Measurements from ENCODE around the gene NCKAP5.

Gene NCKAP5

DNA sequence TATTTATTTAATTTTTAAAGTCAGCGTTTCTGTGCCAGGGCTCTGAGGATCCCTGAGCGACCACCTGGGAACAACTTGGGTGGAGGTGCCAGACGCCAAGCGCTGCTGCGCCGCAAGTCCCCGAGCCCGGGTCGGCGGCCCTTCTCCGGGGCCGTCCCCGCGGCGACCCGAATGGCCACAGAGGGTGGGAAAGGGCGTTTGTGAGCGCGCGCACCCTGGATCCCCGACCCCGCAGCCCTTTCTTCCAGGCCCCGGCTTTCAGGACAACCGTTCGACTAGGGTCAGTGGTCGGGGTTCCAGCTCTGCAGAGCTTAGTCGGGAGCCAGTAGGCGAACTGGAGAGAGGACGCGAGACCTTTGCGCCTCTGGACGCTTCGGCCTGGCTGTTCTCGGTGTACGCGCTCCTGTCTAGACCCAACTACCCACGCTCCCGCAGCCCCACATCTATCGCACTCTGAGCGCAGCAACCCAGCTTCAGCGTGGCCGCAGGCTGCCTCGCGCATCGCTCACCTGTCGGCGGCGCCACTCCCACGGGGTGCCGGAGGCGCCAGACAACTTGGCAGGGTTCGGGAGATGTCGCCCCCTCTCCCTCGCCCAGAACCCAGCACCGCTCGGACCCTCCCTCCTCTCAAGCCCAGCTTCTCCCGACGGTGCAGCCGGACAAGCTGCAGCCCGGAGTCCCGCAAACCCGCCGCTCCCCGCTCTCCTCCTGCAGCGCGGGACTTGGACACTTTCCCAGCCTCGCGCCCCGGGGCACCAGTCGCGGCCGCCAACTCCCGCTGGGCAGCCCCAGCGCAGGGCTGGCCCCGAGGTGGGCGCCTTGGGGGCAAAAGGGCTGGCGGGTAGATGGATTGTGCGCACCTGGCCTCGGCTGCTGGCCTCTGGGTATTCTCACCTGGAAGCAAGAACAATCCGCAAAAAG, 899.0 kb downstream of the NCKAP5 start:
- DNase-seq (ENCODE audit: low read depth in 2 of 2) = no peak

DNA sequence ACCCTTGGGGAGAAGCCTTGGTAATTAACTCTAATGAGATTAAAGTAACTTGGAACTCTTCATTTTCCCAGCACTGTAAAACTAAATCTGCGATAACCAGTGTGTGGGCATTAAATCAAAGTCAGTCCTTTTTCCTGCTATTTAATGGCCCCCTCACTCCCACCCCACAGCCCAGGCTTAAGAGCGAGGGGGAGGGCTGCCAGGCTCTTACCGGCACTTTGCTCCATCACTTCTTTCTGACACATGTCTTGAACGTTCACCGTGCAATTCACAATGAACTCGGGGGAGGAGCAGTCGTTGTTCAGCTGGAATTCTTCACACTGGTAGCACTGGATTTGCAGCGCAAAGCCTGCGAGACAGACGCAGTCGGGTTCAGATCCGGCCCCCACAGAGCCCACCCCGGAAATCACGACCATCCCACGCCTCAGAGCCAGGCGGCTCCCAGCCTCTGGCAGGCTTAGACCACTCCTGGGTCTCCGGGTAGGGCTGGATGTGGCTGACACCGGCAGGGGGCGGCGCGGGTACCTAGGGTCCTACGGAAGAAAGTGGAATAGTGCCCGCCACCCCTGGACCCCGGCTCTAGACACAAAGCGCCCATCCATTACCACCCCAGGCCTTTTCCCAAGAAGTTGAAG, 900.0 kb downstream of the NCKAP5 start:
- no peak for DNase-seq (ENCODE audit: low read depth in 2 of 2)

DNA sequence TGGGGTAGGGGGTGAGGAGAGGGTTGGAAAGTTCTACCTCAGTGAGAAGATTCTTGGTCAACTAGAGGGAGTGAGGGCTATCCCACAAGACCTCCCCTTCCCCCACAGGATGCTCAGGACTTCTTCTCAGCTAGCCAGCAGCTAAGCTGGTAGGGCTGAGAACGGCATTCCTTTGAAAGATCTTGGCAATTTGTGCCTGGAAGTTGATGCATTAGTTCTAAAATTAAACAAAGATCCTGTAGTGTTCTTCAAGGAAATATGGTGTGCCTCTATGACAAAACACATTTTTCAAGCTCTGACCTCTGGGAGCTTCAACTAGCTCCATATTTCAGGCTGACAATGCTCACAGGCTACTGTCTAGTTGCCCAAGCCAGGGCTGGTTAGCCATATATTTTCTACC, 900.6 kb downstream of the NCKAP5 start:
- DNase-seq (ENCODE audit: low read depth in 2 of 2) = no peak

DNA sequence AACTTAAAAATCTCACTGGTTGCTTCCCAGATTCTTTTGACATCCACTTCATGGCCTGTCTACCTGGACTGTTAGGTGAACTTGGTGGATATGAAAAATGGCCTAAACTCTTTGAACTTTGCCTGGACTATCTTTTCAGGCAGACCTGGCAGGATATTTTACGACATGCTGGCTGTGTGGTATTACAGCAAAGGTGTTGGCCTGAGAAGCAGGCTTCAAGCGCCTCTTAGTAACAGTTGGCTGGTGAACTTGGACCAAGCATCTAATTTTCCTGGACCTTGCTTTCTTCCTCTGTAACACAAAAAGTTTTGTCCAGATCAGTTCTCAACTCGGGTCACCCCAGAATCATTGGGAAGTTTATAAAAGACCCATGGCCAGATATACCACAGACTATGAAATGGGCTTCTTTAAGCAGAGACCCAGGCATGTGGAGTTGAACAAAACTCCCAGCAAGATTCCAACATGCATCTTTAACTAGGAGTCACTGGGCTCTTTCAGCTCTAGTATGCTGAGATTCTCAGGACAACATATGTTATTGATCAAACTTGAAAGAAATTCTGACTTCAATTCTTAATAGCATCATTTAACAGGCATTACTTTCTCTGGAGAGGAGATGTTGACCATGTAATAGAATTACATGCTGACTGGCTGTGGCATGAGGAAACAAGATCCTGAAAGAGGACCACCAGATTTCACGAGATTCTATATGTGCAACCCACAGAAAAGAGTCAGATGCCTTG, 902.7 kb downstream of the NCKAP5 start:
- no peak for DNase-seq (ENCODE audit: low read depth in 2 of 2)

- DNase-seq (ENCODE audit: low read depth in 2 of 2) = no peak
Measured at GRCh38 chr2:132664096-132664495, 904.2 kb downstream of the NCKAP5 start.

DNA sequence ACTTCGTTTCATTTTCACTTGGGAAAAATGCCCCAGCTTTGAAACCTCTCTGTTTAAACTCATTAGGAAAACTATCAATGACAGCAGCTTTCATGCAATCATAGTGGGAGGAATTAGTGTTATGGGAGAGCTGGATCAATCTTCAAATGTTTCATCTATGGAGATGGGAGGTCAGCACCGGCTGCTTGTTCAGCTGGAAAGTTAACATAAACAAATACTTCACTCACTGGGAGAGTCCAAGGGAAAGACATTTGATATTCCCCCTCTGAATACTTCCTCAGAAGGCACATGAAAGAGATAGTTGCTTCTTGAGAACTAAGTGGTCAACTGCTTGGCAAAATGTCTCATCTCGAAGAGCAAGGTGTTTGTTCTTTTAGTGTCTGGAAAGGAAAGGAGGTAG, 905.5 kb downstream of the NCKAP5 start:
- no peak for DNase-seq (ENCODE audit: low read depth in 2 of 2)

DNA sequence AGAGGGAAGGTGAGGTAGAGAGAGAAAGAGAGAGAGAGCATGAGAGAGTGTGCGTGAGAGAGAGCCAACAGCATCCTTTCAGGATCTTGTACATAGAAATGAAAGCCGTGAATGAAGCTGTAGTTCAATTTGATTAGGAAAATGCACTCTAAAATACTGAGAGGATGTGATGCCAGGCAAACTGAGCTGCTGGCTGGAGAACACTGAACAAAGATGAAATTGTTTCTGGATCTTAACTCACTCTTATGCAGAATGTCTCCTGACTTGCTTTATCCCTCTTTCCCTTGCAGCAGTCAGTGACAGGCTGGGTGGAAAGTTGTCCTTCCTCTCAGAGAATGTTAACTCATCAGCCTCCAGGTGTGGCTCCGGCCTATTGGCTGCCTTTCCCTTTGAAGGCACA, 908.9 kb downstream of the NCKAP5 start:
- no peak for DNase-seq (ENCODE audit: low read depth in 2 of 2)

- no peak for DNase-seq (ENCODE audit: low read depth in 2 of 2)
Measured at GRCh38 chr2:132656266-132656975, 911.8 kb downstream of the NCKAP5 start.

DNA sequence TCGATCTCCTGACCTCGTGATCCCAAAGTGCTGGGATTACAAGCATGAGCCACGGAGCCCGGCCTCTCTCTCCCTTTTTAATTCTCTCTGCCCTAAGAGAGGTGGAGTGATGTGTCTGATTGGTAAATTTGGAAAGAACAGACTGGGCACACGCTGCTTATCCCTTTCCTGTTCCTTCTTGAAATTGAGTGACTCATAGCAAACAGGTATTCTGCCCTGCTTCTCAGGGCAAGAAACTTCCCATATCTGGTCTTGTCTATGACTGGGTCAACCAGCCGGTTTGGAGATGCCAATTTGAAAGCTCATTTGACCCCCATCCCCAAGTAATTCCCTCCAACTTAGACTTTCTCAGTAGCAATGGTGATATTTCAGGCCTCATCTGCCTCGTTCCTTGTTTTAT, 913.3 kb downstream of the NCKAP5 start:
- no peak for DNase-seq (ENCODE audit: low read depth in 2 of 2)

- DNase-seq (ENCODE audit: low read depth in 2 of 2) = no peak
Measured at GRCh38 chr2:132654335-132654734, 913.9 kb downstream of the NCKAP5 start.

GRCh38 chr2:132652474-132652873, 915.8 kb downstream of the NCKAP5 start:
- no peak for DNase-seq (ENCODE audit: low read depth in 2 of 2)

GRCh38 chr2:132651115-132652045, 916.9 kb downstream of the NCKAP5 start:
- no peak for DNase-seq (ENCODE audit: low read depth in 2 of 2)

GRCh38 chr2:132646540-132647108, 921.6 kb downstream of the NCKAP5 start:
- DNase-seq (ENCODE audit: low read depth in 2 of 2) = no peak

GRCh38 chr2:132645722-132646539, 922.3 kb downstream of the NCKAP5 start:
- DNase-seq (ENCODE audit: low read depth in 2 of 2) = no peak

DNA sequence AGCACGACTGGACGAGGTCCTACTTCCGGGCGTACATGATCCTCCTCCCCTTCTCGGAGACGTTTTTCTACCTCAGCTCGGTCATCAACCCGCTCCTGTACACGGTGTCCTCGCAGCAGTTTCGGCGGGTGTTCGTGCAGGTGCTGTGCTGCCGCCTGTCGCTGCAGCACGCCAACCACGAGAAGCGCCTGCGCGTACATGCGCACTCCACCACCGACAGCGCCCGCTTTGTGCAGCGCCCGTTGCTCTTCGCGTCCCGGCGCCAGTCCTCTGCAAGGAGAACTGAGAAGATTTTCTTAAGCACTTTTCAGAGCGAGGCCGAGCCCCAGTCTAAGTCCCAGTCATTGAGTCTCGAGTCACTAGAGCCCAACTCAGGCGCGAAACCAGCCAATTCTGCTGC, 923.1 kb downstream of the NCKAP5 start:
- DNase-seq (ENCODE audit: low read depth in 2 of 2) = no peak

DNA sequence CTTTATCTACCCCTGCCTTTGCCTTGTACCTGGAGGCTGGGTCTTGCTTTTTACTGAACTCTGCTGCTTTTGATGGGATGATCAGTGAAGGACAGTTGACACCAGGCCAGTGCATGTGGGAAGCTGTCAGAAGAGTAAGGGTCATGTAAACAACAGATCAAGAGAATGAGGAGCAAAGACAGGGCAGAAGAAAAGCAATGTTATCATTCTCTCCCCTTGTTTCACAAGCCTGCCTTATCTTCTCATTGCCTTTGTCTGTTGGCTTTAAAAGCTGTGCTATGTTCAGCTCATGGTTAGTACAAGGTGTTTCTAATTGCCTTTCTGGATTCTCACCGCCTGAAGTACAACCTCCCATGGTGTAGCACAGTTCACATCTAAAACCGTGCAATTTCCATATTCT, 925.8 kb downstream of the NCKAP5 start:
- DNase-seq (ENCODE audit: low read depth in 2 of 2) = no peak

DNA sequence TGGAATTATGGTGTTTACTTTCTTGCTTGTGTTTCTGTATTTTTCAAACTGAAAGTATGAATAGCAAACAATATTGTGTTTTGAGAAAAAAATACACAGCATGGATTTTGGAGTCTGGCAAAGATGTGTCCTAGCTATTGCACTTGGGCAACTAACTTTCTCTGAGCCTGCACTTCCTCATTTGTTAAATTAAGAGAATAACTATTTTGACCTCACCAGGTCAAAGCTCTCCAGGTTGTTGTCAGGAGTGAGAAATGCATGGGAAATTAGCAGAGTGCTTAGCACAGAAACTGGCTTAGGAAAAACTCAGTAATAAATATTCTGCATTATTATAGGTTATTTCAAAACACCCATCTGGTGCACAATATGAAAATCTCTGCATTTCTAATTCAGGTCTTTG, 926.4 kb downstream of the NCKAP5 start:
- no peak for DNase-seq (ENCODE audit: low read depth in 2 of 2)

- DNase-seq (ENCODE audit: low read depth in 2 of 2) = no peak
Measured at GRCh38 chr2:132640116-132640515, 928.1 kb downstream of the NCKAP5 start.

GRCh38 chr2:132638313-132639040, 929.8 kb downstream of the NCKAP5 start:
- DNase-seq (ENCODE audit: low read depth in 2 of 2) = no peak

Measured in stimulated activated CD8-positive, alpha-beta memory T cell treated with anti-CD3 and anti-CD28 coated beads, Interleukin-7, amount 100 ng/mL, for 4 hours (primary cell).